Left hindlimb (tissue), 1 donor: ENCODE data around the gene ATP11A.

Experiments
- DNase-seq: peaks from one replicate; pipeline ENCODE4 v3.0.0-alpha.2; 2018

ATP11A gene

DNA sequence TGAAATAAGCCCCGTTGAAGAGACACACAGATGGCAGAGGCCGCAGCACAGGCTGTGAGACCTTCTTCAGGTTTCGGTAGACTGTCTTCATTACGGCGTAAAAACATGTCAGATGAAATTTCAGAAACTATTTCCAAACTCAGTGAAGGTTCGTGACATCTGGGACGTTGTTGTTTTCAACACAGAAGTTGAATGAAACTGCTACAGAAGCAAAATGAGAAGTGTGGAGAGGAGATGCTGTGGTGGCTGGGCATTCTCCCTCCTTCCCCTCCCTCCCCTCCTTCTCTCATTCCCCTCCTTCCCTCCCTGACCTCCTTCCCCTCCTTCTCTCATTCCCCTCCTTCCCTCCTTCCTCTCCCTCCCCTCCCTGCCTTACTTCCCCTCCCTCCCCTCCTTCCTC lies 113.6 kb downstream of the ATP11A start:
- no peak for DNase-seq

DNA sequence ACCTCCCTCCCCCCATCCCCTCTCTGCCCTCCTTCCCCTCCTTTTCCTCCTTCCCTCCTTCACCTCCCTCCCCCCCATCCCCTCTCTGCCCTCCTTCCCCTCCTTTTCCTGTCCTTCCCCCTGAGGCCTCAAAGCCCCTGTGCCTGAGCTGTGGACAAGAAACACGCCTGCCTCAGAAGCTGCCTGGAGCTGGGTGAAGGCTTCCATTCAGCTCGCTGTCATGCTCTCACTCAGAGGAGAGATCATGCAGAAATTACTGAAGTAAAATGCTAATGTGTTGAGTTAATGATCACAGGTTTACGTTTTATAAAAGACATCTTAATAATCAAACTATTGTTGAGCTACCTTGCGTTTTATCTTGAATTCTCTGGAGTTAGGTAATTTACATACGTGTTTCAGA lies 114.5 kb downstream of the ATP11A start:
- no peak for DNase-seq

DNA sequence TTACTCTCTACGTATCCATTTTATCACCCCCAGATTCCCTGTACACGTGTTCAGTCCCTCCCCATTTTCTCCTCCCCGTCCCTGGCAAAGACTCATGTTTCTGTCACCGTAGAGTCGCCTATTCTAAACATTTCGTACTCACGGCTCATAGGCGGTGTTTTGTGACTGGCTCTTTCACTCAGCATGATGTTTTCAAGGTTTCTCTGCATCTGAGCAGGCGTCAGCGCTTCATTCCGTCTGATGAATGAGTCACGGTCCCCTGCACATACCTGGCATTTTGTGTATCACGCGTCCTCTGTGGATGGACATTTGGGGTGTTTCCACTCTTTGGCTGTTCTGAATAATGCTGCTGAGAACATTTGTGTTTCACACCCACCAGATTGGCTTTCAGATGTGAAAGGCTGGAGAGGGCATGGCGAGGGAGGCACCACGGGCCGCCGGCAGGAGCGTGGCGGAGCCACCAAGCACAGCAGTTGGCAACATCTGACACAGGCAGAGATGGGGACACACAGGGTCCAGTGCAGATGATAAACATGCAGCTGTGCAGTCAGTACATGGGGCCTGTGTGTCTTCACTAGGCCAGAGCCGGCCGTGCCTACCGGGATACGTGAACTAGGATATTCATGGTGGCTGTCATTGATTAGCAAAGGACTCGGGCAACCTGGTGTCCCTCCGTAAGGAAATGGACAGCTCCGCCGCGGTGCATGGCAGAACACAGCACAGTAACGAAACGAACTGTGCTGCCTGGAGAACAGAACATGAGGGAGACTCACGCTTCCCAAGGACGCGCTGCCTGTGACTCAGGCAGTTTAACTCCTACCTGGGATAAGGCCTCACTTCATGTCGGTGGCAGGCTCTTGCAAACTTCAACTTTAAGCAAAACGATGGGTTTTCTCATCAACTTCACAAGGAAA lies 117.2 kb downstream of the ATP11A start:
- DNase-seq: no peak

DNA sequence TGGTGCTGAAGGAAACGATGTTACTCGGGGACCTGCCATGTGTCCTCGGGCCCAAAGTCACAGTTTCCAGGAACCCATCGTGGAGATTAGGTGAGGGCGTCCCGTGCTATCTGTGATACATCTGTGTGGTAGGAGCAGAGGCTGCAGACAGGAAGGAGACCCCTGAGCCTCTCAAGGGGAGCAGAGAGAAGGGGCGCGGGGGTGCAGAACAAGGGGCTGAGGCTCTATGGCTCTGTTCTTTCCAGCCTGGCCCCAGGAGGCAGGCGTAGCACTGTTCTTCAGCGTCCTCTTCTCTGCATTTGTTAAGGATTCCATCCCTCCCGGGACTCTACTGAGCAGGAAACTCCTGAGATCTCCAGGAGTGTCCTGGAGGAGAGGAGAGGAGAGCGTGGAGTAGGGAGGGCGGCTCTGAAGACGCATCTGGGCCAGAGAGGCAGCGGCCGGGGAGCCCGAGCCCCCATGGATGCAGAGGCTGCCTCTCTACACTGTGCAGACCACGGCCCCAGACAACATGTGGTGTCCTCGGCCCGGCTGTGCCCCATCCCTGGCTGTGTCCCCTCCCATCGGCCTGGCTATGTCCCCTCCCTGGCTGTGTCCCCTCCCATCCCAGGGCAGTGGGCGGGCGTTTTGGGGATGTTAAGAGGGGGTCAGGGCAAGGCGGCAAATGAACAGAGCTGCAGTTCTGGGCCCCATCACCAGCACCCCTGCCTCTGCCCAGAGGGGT lies 118.0 kb downstream of the ATP11A start:
- no peak for DNase-seq

DNA sequence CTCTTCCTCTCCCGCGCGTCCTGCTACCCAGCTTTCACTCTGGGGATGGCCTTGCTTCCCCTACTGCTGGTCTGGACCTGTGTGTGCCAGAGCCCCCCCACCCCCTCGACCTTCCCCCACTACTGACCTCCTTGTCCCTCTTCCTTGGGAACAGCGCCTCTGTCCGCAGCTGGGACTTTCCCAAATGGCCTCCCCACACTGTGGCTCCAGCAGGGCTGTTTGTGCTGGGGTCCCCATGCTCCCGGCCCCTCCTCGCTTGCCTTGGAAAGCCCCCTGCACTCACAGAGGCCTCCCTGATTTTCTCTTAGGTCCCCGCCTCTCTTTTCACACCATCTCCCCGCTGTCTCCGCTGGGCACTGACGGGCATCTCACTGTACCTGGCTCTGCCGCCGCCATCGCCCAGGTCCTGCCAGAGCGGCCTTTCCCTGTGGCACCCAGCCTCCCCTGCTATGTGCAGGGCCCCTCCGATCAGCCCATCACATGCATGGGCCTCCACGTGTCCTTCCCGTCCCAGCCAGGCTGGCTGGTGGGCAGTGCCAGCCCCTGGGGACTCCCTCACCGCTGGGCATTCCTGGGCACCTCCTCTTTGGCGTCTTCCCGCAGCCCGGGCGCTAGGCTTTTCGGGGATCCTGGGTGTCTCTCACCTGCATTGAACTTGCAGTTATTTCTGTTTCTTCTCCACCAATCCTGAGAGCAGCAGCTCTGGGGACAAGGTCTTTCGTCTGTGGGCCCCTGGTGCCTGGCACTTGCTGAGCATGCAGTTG lies 118.7 kb downstream of the ATP11A start:
- DNase-seq: no peak

DNA sequence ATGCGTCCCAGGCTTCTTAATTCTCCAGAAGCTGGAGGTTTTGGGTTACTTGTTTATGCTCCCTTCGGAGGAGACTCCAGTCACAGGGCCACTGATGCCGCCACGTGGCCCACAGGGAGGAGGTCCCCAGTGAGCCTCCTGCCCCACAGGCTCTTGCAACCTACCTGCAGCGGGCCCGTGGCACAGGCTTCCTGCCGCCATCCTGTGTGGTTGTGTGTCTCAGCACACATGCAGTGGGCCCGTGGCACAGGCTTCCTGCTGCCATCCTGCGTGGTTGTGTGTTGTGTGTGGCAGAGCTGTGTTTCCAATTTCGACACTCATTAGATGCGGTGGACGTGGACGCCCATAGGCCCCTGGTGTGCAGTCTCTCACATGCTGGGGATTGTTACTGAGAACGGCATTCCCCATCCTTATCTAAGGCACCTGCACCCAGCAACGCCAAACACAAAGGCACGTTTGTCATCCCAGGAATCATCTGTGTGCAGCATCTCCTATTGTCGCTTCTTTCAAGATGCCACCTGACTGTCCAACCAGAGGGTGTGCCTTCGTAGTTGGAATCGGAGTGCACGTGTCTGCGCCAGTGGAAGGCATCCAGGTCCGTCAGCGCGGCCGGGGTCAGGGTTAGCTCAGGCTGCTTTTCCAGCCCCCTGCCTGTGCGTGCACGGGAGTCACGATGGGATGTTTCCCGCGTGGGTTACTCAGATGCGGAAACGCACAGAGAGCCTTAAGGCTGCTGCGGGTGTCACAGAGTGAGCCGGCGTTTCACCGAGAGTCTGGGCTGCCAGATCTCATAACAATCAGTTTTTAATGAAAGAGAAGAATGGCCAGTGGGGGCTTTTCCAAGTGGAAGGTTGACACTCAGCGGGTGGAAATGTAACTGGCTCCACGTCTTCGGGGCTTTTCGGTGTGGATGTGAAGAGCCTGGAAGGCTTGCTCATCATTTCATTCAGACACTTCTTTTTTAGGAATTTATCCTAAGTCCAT lies 119.8 kb downstream of the ATP11A start:
- no peak for DNase-seq

DNA sequence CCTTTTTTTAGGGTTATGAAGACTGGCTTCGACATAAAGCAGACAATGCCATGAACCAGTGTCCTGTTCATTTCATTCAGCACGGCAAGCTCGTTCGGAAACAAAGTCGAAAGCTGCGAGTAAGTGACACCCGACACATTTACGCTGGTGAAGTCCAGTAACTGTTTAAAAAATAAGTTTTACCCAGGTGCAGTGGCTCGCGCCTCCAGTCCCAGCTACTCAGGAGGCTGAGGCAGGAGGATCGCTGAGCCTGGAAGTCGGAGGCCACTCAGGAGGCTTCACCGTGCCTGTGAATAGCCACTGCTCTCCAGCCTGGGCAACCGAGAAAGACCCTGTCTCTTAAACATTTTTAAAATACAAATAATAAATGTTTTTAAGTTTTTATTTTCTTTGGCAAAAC lies 120.8 kb downstream of the ATP11A start:
- no peak for DNase-seq

DNA sequence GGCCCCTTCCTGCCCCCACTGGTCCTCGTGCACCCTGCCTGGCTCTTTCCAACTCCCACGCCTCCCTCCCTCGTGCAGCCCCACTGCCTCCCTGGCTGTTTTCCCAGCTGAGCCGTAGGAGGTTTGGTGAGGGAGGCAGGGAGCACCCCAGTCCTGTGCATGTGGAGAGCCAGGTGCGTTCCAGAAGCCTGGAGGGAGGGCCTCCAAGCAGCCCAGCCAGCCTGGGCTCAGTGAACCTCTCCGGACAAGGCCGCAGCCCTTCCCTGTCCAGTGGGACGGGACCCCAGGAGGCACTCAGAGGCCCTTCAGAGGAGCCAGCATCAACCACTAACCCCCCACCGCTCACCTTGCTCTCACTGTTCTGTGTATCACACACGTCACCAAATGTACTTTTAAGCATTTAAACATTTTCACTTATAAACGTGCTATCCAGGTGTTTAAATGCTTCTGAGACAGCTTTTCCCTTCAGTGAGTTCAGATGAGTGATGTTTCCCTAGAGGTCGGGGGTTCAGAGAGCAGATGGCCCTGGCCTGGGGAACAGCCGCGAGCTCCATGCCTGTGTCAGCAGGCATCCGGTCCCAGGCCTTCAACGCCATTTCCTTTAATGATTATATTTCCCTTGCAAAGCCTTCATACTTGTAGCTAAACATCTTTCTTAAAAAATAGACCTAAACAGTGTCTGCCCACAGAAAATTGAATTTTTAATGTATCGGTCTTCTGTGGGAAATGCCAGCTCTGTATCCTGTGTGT lies 122.6 kb downstream of the ATP11A start:
- no peak for DNase-seq

DNA sequence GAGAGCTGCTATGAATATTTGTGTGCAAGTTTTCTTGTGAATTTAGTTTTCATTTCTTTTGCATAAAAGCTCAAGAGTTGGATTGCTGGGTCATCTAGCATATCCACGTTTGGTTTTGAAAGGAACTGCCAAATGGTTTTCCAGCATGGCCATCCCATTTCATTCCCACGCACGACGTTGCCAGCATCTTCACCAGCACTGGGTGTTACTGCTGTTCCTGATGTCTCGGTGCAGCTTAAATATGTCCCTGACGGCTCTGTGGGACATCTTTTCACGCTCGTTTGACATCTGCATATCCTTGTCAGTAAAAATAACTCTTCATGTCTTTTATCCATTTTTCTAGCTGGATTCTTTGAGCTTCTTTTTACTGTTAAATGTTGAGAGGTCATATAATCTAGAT lies 123.7 kb downstream of the ATP11A start:
- no peak for DNase-seq

DNA sequence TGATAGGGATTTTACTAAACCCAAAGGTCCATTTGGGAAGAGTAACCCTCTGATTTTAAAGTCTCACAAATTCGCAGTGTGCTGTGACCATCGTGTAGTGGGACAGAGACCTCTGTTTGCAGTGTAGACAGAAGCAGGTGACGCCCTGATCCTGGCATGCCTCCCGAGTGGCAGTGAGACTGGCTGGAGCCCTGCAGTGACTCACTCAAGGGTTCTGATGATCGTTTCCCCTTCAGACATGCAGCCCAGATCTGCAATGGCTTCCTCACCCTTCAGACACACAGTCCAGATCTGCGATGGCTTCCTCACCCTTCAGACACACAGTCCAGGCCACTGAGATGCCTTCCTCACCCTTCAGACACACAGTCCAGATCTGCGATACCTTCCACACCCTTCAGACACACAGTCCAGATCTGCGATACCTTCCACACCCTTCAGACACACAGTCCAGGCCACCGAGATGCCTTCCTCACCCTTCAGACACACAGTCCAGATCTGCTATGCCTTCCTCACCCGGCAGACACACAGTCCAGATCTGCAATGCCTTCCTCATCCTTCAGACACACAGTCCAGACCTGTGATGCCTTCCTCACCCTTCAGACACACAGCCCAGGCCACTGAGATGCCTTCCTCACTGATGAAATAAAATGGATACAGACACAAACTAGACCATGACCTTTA lies 125.2 kb downstream of the ATP11A start:
- DNase-seq: no peak

DNA sequence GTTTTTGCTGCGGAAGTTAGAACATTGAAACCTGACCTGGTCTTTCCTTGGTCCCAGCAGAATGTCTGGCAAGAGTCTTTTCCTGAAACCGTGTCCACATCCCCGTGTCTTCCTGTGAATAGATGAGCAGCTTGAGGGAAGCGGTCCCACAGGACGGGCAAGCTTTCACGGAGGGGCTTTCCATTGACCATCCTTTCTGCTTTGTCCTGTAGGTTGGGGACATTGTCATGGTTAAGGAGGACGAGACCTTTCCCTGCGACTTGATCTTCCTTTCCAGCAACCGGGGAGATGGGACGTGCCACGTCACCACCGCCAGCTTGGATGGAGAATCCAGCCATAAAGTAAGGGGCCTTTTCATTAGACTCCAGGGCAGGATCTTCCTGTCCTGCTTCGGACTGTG lies 126.0 kb downstream of the ATP11A start:
- DNase-seq: no peak

DNA sequence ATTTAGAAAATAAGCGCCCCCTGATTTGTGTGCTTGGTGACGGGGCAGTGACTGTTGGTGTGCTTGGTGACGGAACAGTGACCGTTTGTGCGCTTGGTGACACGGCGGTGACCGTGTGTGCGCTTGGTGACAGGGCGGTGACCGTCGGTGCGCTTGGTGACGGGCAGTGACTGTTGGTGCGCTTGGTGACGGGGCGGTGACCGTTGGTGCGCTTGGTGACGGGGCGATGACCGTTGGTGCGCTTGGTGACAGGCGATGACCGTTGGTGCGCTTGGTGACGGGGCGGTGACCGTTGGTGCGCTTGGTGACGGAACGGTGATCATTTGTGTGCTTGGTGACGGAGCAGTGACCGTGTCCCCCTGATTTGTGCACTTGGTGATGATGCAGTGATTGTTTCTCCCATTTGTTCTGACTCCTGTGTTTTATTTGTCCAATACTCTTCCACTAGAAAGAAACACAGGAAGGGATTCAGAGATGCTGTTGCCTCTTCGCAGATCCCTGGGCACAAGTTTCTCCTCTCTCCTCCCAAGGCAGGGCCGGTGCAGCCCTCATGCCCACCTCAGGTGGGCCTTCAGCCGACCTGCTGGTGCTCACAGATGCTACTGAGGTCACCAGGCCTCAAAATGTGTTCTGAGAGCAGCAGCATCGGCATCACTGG lies 128.3 kb downstream of the ATP11A start:
- no peak for DNase-seq

DNA sequence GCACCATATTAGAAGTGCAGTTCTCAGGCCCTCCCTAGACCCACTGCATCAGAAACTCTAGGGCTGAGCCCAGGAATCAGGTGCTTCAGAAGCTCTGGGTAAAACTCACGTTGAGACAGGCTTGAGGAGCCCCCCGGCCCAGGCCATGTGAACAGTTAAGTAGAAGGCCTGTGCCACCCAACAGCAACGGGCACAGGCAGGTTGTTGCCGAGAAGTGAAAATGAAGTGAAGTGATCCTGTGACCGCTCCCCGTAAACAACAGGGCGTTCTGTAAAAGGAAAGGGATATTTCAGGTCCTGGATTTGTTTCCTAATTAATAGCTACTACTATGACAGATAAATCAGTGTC lies 128.8 kb downstream of the ATP11A start:
- no peak for DNase-seq

DNA sequence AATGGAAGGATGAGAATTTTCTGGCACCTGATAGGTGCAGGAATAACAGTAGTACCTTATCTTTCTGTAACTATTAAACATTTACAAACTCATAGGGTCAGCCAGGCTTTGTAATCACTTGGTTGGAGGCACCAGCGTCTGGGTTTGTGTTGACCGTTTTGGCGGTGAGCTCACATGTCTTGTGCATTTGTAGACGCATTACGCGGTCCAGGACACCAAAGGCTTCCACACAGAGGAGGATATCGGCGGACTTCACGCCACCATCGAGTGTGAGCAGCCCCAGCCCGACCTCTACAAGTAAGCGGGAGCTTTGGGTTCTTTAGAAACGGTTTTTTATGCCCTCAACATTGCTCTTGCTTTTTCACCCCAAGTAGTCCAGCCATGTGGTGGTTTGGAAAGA lies 129.3 kb downstream of the ATP11A start:
- no peak for DNase-seq

DNA sequence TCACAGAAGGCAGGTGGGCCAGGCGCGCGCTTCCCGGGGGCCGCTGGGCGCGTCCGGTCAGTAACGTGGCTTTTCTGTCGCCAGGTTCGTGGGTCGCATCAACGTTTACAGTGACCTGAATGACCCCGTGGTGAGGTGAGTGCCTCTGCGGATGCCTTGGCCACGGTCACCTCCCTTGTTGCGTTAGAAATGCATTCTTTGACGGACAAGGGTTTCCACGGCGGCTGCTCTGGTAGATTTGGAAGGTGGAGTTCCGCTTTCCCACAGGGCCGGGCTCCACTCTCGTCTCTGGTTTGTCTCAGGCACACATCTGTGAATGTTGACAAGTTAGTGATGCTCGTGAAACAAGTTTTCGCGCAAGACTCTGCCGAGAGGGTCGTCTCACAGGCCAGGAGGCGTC lies 130.0 kb downstream of the ATP11A start:
- no peak for DNase-seq

DNA sequence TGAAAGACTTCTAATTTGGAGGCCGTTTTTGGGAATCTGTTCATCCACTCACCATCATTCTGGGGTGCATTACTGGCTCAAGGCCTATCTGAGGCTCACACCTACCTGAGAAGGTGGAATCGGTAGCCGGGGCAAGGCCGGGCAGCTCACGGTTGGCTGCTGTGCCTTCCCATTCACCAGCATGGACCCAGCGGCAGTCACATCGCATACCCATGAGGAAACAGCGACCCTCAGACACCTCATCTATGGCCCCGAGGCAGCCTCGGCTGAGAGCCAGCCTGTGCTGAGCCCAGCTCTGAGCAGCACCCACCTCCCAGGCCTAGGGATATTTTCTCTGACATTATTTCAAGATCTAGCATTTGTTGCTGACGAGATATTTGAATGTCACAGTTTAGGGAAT lies 130.5 kb downstream of the ATP11A start:
- DNase-seq: no peak

DNA sequence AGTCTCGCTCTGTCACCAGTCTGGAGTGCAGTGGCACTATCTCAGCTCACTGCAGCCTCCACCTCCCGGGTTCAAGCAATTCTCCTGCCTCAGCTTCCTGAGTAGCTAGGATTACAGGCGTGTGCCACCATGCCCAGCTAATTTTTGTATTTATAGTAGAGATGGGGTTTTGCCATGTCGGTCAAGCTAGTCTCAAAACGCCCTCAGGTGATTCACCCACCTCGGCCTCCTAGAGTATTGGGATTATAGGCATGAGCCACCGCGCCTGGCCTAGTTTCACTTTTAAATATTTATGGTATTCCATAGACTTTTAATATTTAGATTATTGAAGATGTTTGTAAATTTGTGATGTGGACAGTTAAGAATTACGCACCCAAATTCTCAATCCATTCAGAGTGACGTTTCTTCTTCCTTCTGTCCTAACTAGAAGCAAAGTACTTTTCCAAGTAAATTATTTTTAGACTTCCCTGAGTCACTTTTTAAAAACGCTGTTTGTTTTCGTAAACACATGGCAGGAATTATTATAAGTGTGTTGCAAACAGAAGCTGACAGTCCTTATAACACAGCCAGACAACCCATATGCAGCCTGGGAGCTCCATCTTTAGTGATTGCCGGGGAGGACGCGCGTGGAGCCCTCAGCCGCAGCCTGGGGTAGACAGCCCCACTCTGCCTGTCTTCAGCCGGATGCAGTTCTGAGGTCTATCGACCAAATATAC lies 131.7 kb downstream of the ATP11A start:
- DNase-seq: no peak

DNA sequence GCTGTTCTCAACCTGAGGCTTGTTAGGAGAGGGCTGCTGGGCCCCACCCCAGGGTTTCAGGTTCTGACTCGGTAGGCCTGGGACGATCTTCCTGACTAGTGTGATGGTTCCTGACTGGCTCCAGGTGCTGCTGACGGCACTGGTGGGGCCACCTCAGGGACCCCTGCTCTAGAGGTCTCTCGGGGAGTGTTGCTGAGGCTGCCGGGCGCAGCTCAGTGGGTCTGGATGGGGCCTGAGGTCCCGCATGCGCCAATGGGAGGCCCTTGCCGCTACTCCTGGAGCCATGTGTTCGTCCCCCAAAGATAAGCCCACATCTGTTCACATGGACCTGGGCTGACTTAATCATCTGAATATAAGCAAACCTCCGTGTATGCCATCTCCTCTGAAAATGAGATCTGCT lies 133.0 kb downstream of the ATP11A start:
- DNase-seq: no peak

DNA sequence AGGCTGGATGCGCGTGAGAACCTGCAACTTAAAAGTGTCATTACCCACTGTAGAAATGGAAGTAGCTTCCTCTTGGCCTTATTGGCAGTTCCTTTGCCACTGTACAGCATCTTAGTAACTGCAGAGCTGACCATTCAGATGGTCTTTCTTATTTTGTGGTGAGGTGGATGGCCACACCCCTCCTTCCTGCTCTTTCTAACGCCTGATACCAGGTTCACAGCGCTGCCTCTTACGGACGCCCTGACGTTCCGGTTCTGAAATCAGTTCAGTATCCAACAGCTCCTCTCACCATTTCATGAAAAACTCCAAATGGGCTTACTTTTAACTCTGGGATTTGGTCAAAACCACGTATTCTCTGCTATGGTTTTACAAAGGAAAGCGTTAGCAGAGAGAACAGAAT lies 134.6 kb downstream of the ATP11A start:
- DNase-seq: no peak

DNA sequence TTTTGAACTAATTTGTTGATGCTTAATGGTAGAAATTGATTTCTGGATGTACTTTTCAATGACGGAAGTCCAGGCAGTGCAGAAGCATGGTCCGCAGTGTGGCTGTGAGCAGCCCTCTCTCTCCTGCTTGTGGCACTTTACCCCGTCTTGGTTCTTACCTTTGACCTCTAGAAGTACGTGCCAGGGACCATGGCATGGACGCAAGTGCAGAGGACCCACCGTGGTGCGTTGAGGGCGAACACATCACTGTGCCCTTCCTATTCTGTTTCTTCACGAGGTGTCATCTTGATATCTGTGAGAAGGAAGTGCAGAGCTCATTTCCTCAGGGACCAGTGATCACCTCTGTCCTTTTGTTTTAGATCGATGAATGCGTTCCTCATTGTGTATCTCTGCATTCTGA lies 135.2 kb downstream of the ATP11A start:
- DNase-seq: no peak
